Subcutaneous abdominal adipose tissue (tissue), 5 donors: Measurements from ENCODE around the gene GLT6D1.
"Not testable (repeated sequence)": the region's sequence is repeated elsewhere in the genome, so short reads cannot be mapped to it uniquely, and the experiment has no call there.

ENCODE experiments used
- H3K27ac ChIP-seq: one replicate; pipeline ENCODE4 v1.7.0; 2013; ENCODE audit warnings: low read depth, mild to moderate bottlenecking, inconsistent platforms, low read length, moderate library complexity
- H3K27me3 ChIP-seq, 5 donors: one replicate each; pipeline ENCODE4 v1.7.0; 2013; ENCODE audit warnings: low read length in 5 of 5, inconsistent platforms in 1 of 5; ENCODE audit not compliant: control insufficient read depth in 5 of 5, insufficient read depth in 4 of 5
- H3K36me3 ChIP-seq, 5 donors: one replicate each; pipeline ENCODE4 v1.7.0; 2013; ENCODE audit warnings: low read length in 5 of 5; ENCODE audit not compliant: control insufficient read depth in 5 of 5, insufficient read depth in 5 of 5
- H3K4me1 ChIP-seq, 5 donors: one replicate each; pipeline ENCODE4 v1.7.0; 2013; ENCODE audit warnings: low read length in 5 of 5, mild to moderate bottlenecking in 3 of 5, moderate library complexity in 1 of 5; ENCODE audit not compliant: control insufficient read depth in 5 of 5, insufficient read depth in 5 of 5
- H3K4me3 ChIP-seq, 5 donors: one replicate each; pipeline ENCODE4 v1.7.0; 2013; ENCODE audit warnings: low read length in 5 of 5, low read depth in 1 of 5
- H3K9ac ChIP-seq, 5 donors: one replicate each; pipeline ENCODE4 v1.7.0; 2013; ENCODE audit warnings: low read length in 5 of 5, mild to moderate bottlenecking in 4 of 5, moderate library complexity in 3 of 5
- H3K9me3 ChIP-seq, 5 donors: one replicate each; pipeline ENCODE4 v1.7.0; 2013; ENCODE audit warnings: low read length in 5 of 5; ENCODE audit not compliant: control insufficient read depth in 5 of 5
- donor health status: healthy.
- donor health status: healthy.
- donor health status: healthy.
- donor health status: healthy.
- donor health status: healthy.

The GLT6D1 gene

GRCh38 chr9:135657416-135657815, 18.1 kb upstream of the GLT6D1 start:
- Histone ChIP-seq H3K4me3 (no peak overlapping the region), H3K9me3 (no peaks in the 10 kb centered on the region), H3K9ac (no peak overlapping the region), H3K27me3 (peaks cover 6 to 15% (median 12%) of the 10 kb centered on the region in 5 donors), H3K4me1 (no peaks in the 10 kb centered on the region), H3K36me3 (no peaks in the 10 kb centered on the region), H3K27ac (no peak overlapping the region)

GRCh38 chr9:135655317-135655716, 16.0 kb upstream of the GLT6D1 start:
- peaks cover 0 to 3% (median 2%) of the 10 kb centered on the region in 5 donors for H3K9me3 ChIP-seq
- H3K9ac ChIP-seq = no peak overlapping the region
- H3K27ac ChIP-seq = no peak overlapping the region
- peaks cover 6 to 12% (median 8%) of the 10 kb centered on the region in 5 donors for H3K27me3 ChIP-seq
- H3K4me3 ChIP-seq = no peak overlapping the region
- H3K4me1 ChIP-seq = no peaks in the 10 kb centered on the region
- H3K36me3 ChIP-seq = no peaks in the 10 kb centered on the region

- H3K4me3 ChIP-seq = no peak overlapping the region
- H3K27ac ChIP-seq = no peak overlapping the region
- H3K27me3 ChIP-seq = peaks cover 0 to 4% (median 0%) of the 10 kb centered on the region in 5 donors
- H3K9ac ChIP-seq = no peak overlapping the region
- H3K4me1 ChIP-seq = no peaks in the 10 kb centered on the region
- no peaks in the 10 kb centered on the region for H3K36me3 ChIP-seq
- peaks cover 14 to 38% (median 29%) of the 10 kb centered on the region in 5 donors for H3K9me3 ChIP-seq
These were observed 11.1 kb upstream of the GLT6D1 start for GRCh38 chr9:135650408-135650807.

GRCh38 chr9:135649508-135649907, 10.2 kb upstream of the GLT6D1 start:
- Histone ChIP-seq H3K4me3 (no peak overlapping the region), H3K4me1 (no peaks in the 10 kb centered on the region), H3K9ac (no peak overlapping the region), H3K36me3 (no peaks in the 10 kb centered on the region), H3K27me3 (no peaks in the 10 kb centered on the region), H3K27ac (no peak overlapping the region), H3K9me3 (peaks cover 22 to 47% (median 38%) of the 10 kb centered on the region in 5 donors)

GRCh38 chr9:135648494-135649410, 9.4 kb upstream of the GLT6D1 start:
- no peak overlapping the region for H3K27ac ChIP-seq
- H3K4me3 ChIP-seq = no peak overlapping the region
- H3K27me3 ChIP-seq = no peaks in the 10 kb centered on the region
- H3K9ac ChIP-seq = no peak overlapping the region
- peaks cover 22 to 54% (median 44%) of the 10 kb centered on the region in 5 donors for H3K9me3 ChIP-seq
- H3K4me1 ChIP-seq = no peaks in the 10 kb centered on the region
- no peaks in the 10 kb centered on the region for H3K36me3 ChIP-seq

GRCh38 chr9:135647884-135648283, 8.5 kb upstream of the GLT6D1 start:
- Histone ChIP-seq H3K27me3 (no peaks in the 10 kb centered on the region), H3K4me3 (peak overlapping the region in 2 of 5 donors; percentile 24 to 40), H3K9me3 (peaks cover 22 to 55% (median 44%) of the 10 kb centered on the region in 5 donors), H3K4me1 (no peaks in the 10 kb centered on the region), H3K27ac (no peak overlapping the region), H3K36me3 (no peaks in the 10 kb centered on the region), H3K9ac (no peak overlapping the region)

- H3K4me3 ChIP-seq = peak overlapping the region in 1 of 5 donors; percentile 57
- H3K27ac ChIP-seq = no peak overlapping the region
- H3K4me1 ChIP-seq = no peaks in the 10 kb centered on the region
- no peak overlapping the region for H3K9ac ChIP-seq
- H3K36me3 ChIP-seq = no peaks in the 10 kb centered on the region
- H3K9me3 ChIP-seq = peaks cover 22 to 55% (median 39%) of the 10 kb centered on the region in 5 donors
- H3K27me3 ChIP-seq = peaks cover 0 to 2% (median 0%) of the 10 kb centered on the region in 5 donors
These were observed 5.4 kb upstream of the GLT6D1 start for GRCh38 chr9:135644631-135645218.

GRCh38 chr9:135641745-135642144, 2.4 kb upstream of the GLT6D1 start:
- H3K4me1 ChIP-seq = no peaks in the 10 kb centered on the region
- H3K9me3 ChIP-seq = peaks cover 11 to 29% (median 17%) of the 10 kb centered on the region in 5 donors
- H3K4me3 ChIP-seq = no peak overlapping the region
- no peaks in the 10 kb centered on the region for H3K36me3 ChIP-seq
- H3K9ac ChIP-seq = no peak overlapping the region
- H3K27me3 ChIP-seq = peaks cover 0 to 6% (median 2%) of the 10 kb centered on the region in 5 donors
- no peak overlapping the region for H3K27ac ChIP-seq

GRCh38 chr9:135641047-135641446, 1.7 kb upstream of the GLT6D1 start:
- Histone ChIP-seq H3K27ac (no peak overlapping the region), H3K4me1 (no peaks in the 10 kb centered on the region), H3K9ac (no peak overlapping the region), H3K4me3 (no peak overlapping the region), H3K9me3 (peaks cover 11 to 23% (median 16%) of the 10 kb centered on the region in 5 donors), H3K36me3 (no peaks in the 10 kb centered on the region), H3K27me3 (peaks cover 0 to 9% (median 2%) of the 10 kb centered on the region in 5 donors)

- H3K4me1 ChIP-seq, H3K27ac ChIP-seq, H3K9me3 ChIP-seq, H3K36me3 ChIP-seq, H3K4me3 ChIP-seq, H3K9ac ChIP-seq: not testable (repeated sequence)
- peaks cover 0 to 13% (median 6%) of the 10 kb centered on the region in 5 donors for H3K27me3 ChIP-seq
These were observed 2.3 kb downstream of the GLT6D1 start for GRCh38 chr9:135636930-135637530.
